Measurements from ENCODE around the gene SSH3.
"Not testable (repeated sequence)": the region's sequence is repeated elsewhere in the genome, so short reads cannot be mapped to it uniquely, and the experiment has no call there.

Gene SSH3
- 5.7 to 20.3 (median 10.8) reads per million in 9 experiments for total RNA-seq

- no peak for DNase-seq
- H3K27ac Mint-ChIP-seq = peak within 1 kb of the TSS; percentile 81
Measured at GRCh38 chr11:67303132-67303834, at the start of gene SSH3. Gene SSH3 (plus strand): TSS chr11:67303530. CDS start chr11:67303626, 96 bp downstream.

GRCh38 chr11:67253872-67254624 is 49.3 kb upstream of the SSH3 start:
- Mint-ChIP-seq H3K4me1 (ENCODE audit: low read depth in 2 of 2) (peaks cover 16 to 38% of the 10 kb centered on the region in 2 donors), H3K27ac (peak overlapping the region; percentile 16 to 82), H3K36me3 (ENCODE audit: insufficient read depth) (peaks cover 100% of the 10 kb centered on the region), H3K27me3 (no peaks in the 10 kb centered on the region), H3K4me3 (peak overlapping the region in 1 of 2 donors; percentile 41), H3K9me3 (no peaks in the 10 kb centered on the region)
- ATAC-seq (replicated peaks) (no peak), DNase-seq (no peak)

More at GRCh38 chr11:67303132-67303834, at the start of gene SSH3:
- Mint-ChIP-seq H3K9me3 (no peaks in the 10 kb centered on the region), H3K36me3 (ENCODE audit: insufficient read depth) (peaks cover 35% of the 10 kb centered on the region), H3K27me3 (no peaks in the 10 kb centered on the region), H3K4me1 (ENCODE audit: low read depth in 2 of 2) (peaks cover 14 to 18% of the 10 kb centered on the region in 2 donors), H3K4me3 (peak within 1 kb of the TSS; percentile 57 to 72)
- ATAC-seq (replicated peaks) = peak; percentile 82

- Mint-ChIP-seq H3K27me3 (no peaks in the 10 kb centered on the region), H3K4me1 (ENCODE audit: low read depth in 2 of 2) (peaks cover 13 to 32% of the 10 kb centered on the region in 2 donors), H3K4me3 (peak overlapping the region in 1 of 2 donors; percentile 41), H3K9me3 (no peaks in the 10 kb centered on the region), H3K27ac (peak overlapping the region; percentile 54 to 82), H3K36me3 (ENCODE audit: insufficient read depth) (peaks cover 100% of the 10 kb centered on the region)
- ATAC-seq (replicated peaks) (no peak), DNase-seq (no peak)
Measured at GRCh38 chr11:67254798-67255197, 48.5 kb upstream of the SSH3 start.

GRCh38 chr11:67255353-67255752 is 48.0 kb upstream of the SSH3 start:
- ATAC-seq (replicated peaks) = no peak
- H3K9me3 Mint-ChIP-seq = no peaks in the 10 kb centered on the region
- no peak for DNase-seq
- peak overlapping the region; percentile 54 to 82 for H3K27ac Mint-ChIP-seq
- H3K36me3 Mint-ChIP-seq (ENCODE audit: insufficient read depth) = peaks cover 96% of the 10 kb centered on the region
- H3K27me3 Mint-ChIP-seq = no peaks in the 10 kb centered on the region
- peaks cover 14 to 31% of the 10 kb centered on the region in 2 donors for H3K4me1 Mint-ChIP-seq (ENCODE audit: low read depth in 2 of 2)
- no peak overlapping the region for H3K4me3 Mint-ChIP-seq

- Mint-ChIP-seq H3K4me1 (ENCODE audit: low read depth in 2 of 2) (peaks cover 14 to 27% of the 10 kb centered on the region in 2 donors), H3K27ac (peak overlapping the region; percentile 54 to 82), H3K27me3 (no peaks in the 10 kb centered on the region), H3K36me3 (ENCODE audit: insufficient read depth) (peaks cover 91% of the 10 kb centered on the region), H3K9me3 (no peaks in the 10 kb centered on the region), H3K4me3 (no peak overlapping the region)
- ATAC-seq (replicated peaks) = no peak
- DNase-seq = no peak
Measured at GRCh38 chr11:67255864-67256263, 47.5 kb upstream of the SSH3 start.

GRCh38 chr11:67256477-67257135 is 46.7 kb upstream of the SSH3 start:
- DNase-seq = no peak
- H3K4me1 Mint-ChIP-seq (ENCODE audit: low read depth in 2 of 2) = peaks cover 14 to 22% of the 10 kb centered on the region in 2 donors
- H3K36me3 Mint-ChIP-seq (ENCODE audit: insufficient read depth) = peaks cover 84% of the 10 kb centered on the region

GRCh38 chr11:67260406-67260805 is 42.9 kb upstream of the SSH3 start:
- no peak for ATAC-seq (replicated peaks)
- Mint-ChIP-seq H3K36me3 (ENCODE audit: insufficient read depth) (peaks cover 59% of the 10 kb centered on the region), H3K4me1 (ENCODE audit: low read depth in 2 of 2) (peaks cover 23 to 26% of the 10 kb centered on the region in 2 donors), H3K27me3 (no peaks in the 10 kb centered on the region), H3K9me3 (no peaks in the 10 kb centered on the region), H3K27ac (peak overlapping the region in 1 of 2 donors; percentile 41), H3K4me3 (peak overlapping the region in 1 of 2 donors; percentile 42)
- DNase-seq = no peak

More at GRCh38 chr11:67256477-67257135, 46.7 kb upstream of the SSH3 start:
- Mint-ChIP-seq H3K9me3 (no peaks in the 10 kb centered on the region), H3K27me3 (no peaks in the 10 kb centered on the region), H3K27ac (peak overlapping the region; percentile 54 to 82), H3K4me3 (no peak overlapping the region)
- ATAC-seq (replicated peaks) = no peak

- not testable (repeated sequence) for H3K9me3 Mint-ChIP-seq; H3K27me3 Mint-ChIP-seq; DNase-seq; ATAC-seq (replicated peaks)
- H3K4me1 Mint-ChIP-seq (ENCODE audit: low read depth in 2 of 2) = peaks cover 27 to 29% of the 10 kb centered on the region in 2 donors
- peak overlapping the region in 1 of 2 donors; percentile 41 for H3K27ac Mint-ChIP-seq
- peaks cover 57% of the 10 kb centered on the region for H3K36me3 Mint-ChIP-seq (ENCODE audit: insufficient read depth)
- H3K4me3 Mint-ChIP-seq = peak overlapping the region in 1 of 2 donors; percentile 42
Measured at GRCh38 chr11:67260885-67261639, 42.3 kb upstream of the SSH3 start.

- ATAC-seq (replicated peaks) = no peak
- Mint-ChIP-seq H3K36me3 (ENCODE audit: insufficient read depth) (peaks cover 53% of the 10 kb centered on the region), H3K4me3 (peak overlapping the region in 1 of 2 donors; percentile 46), H3K27ac (no peak overlapping the region), H3K27me3 (no peaks in the 10 kb centered on the region), H3K4me1 (ENCODE audit: low read depth in 2 of 2) (peaks cover 27 to 30% of the 10 kb centered on the region in 2 donors), H3K9me3 (no peaks in the 10 kb centered on the region)
- DNase-seq = no peak
Measured at GRCh38 chr11:67261640-67261945, 41.7 kb upstream of the SSH3 start.

- Mint-ChIP-seq H3K36me3 (ENCODE audit: insufficient read depth) (peaks cover 50% of the 10 kb centered on the region), H3K9me3 (no peaks in the 10 kb centered on the region), H3K4me1 (ENCODE audit: low read depth in 2 of 2) (peaks cover 28 to 31% of the 10 kb centered on the region in 2 donors), H3K27ac (no peak overlapping the region), H3K4me3 (peak overlapping the region; percentile 62 to 69), H3K27me3 (no peaks in the 10 kb centered on the region)
- ATAC-seq (replicated peaks) (no peak), DNase-seq (no peak)
Measured at GRCh38 chr11:67261946-67262681, 41.2 kb upstream of the SSH3 start.

GRCh38 chr11:67262731-67263675 is 40.3 kb upstream of the SSH3 start:
- no peaks in the 10 kb centered on the region for H3K27me3 Mint-ChIP-seq
- DNase-seq (peak; percentile 50 to 69 (median 55)), ATAC-seq (replicated peaks) (peak; percentile 18)
- peaks cover 37 to 40% of the 10 kb centered on the region in 2 donors for H3K4me1 Mint-ChIP-seq (ENCODE audit: low read depth in 2 of 2)
- peaks cover 50% of the 10 kb centered on the region for H3K36me3 Mint-ChIP-seq (ENCODE audit: insufficient read depth)
- H3K9me3 Mint-ChIP-seq = no peaks in the 10 kb centered on the region
- peak overlapping the region in 1 of 2 donors; percentile 6 for H3K27ac Mint-ChIP-seq
- H3K4me3 Mint-ChIP-seq = peak overlapping the region; percentile 62 to 69
